Activated CD4-positive, alpha-beta T cell treated with anti-CD3 and anti-CD28 coated beads, Interleukin-2, Interleukin-6, amounts not matched to agents 100 ng/mL and 50 ng/mL, durations not matched to agents 16 hours and 8 hours (primary cell): ENCODE results near the gene MYL1.

Source experiments
- DNase-seq: peaks from one replicate; pipeline ENCODE4 v3.0.0-alpha.2; 2020

MYL1 gene

GRCh38 chr2:210315015-210315788 is at the start of gene MYL1:
Gene MYL1, minus strand, starts transcription at chr2:210315174. Its CDS starts 132 bp downstream, at chr2:210315042.
- DNase-seq: no peak

- DNase-seq: no peak
Observed at GRCh38 chr2:210363876-210364275, 48.9 kb upstream of the MYL1 start.

- no peak for DNase-seq
Observed at GRCh38 chr2:210363261-210363660, 48.3 kb upstream of the MYL1 start.

GRCh38 chr2:210360412-210360811 is 45.4 kb upstream of the MYL1 start:
- DNase-seq: no peak

- DNase-seq: no peak
Observed at GRCh38 chr2:210356944-210357343, 42.0 kb upstream of the MYL1 start.

- DNase-seq: no peak
Observed at GRCh38 chr2:210337159-210337558, 22.2 kb upstream of the MYL1 start.

GRCh38 chr2:210324906-210325305 is 9.9 kb upstream of the MYL1 start:
- DNase-seq: no peak

GRCh38 chr2:210324458-210324857 is 9.5 kb upstream of the MYL1 start:
- no peak for DNase-seq

- DNase-seq: no peak
Observed at GRCh38 chr2:210323003-210323402, 8.0 kb upstream of the MYL1 start.

- no peak for DNase-seq
Observed at GRCh38 chr2:210318891-210319290, 3.9 kb upstream of the MYL1 start.

GRCh38 chr2:210318486-210318885 is 3.5 kb upstream of the MYL1 start:
- no peak for DNase-seq

- DNase-seq: no peak
Observed at GRCh38 chr2:210310550-210310949, 4.4 kb downstream of the MYL1 start.

- DNase-seq: no peak
Observed at GRCh38 chr2:210309548-210310233, 5.3 kb downstream of the MYL1 start.

GRCh38 chr2:210303498-210303897 is 11.5 kb downstream of the MYL1 start:
- DNase-seq: no peak

GRCh38 chr2:210302326-210302725 is 12.6 kb downstream of the MYL1 start:
- no peak for DNase-seq

GRCh38 chr2:210299866-210300373 is 15.1 kb downstream of the MYL1 start:
- DNase-seq: no peak

- no peak for DNase-seq
Observed at GRCh38 chr2:210288408-210288807, 26.6 kb downstream of the MYL1 start.

GRCh38 chr2:210287301-210287700 is 27.7 kb downstream of the MYL1 start:
- no peak for DNase-seq

- DNase-seq: no peak
Observed at GRCh38 chr2:210286123-210286680, 28.8 kb downstream of the MYL1 start.

GRCh38 chr2:210277133-210277532 is 37.8 kb downstream of the MYL1 start:
- no peak for DNase-seq

- no peak for DNase-seq
Observed at GRCh38 chr2:210271300-210271699, 43.7 kb downstream of the MYL1 start.

GRCh38 chr2:210269148-210269547 is 45.8 kb downstream of the MYL1 start:
- no peak for DNase-seq

GRCh38 chr2:210268281-210268680 is 46.7 kb downstream of the MYL1 start:
- DNase-seq: no peak

- DNase-seq: no peak
Observed at GRCh38 chr2:210267698-210268097, 47.3 kb downstream of the MYL1 start.
